Suprapubic skin (tissue), 3 donors: ENCODE results near the gene ZCCHC13.

Experiments used
- CTCF ChIP-seq, 2 donors: fragments of 200-600 bp in 1 of 2; fragments of 450-650 bp in 1 of 2; sonication (generic) in 1 of 2; IDR thresholded peaks; one replicate each; pipeline ENCODE4 v1.5.1; 2016 to 2019; ENCODE audit warnings: antibody characterized with exemption in 2 of 2, mild to moderate bottlenecking in 1 of 2, moderate library complexity in 1 of 2
- EP300 ChIP-seq: sonication (generic); formaldehyde crosslinking; IDR thresholded peaks from one replicate; pipeline ENCODE4 v1.6.1; 2017; ENCODE audit warnings: antibody characterized with exemption
- POLR2A ChIP-seq, 2 donors: fragments of 450-650 bp; IDR thresholded peaks; one replicate each; pipeline ENCODE4 v1.6.1; 2017; ENCODE audit warnings: antibody characterized with exemption in 2 of 2, mild to moderate bottlenecking in 2 of 2, moderate library complexity in 2 of 2

GRCh38 chrX:74324131-74324530 lies 20.2 kb downstream of the ZCCHC13 start:
- no peak for TF ChIP-seq CTCF (IDR thresholded peaks at IDR 0.05)
- TF ChIP-seq POLR2A (IDR thresholded peaks at IDR 0.05): no peak
- TF ChIP-seq EP300: no peak
